PC-3 (cell line): ENCODE measurements around the gene PCNT.

Experiments used
- CTCF ChIP-seq: fragments of 300-600 bp; sonication (generic); conservative IDR thresholded peaks from 2 replicates; pipeline ENCODE4 v1.5.1; 2017; ENCODE audit warnings: antibody characterized with exemption, low read depth, mild to moderate bottlenecking, low read length
- EZH2 ChIP-seq: fragments of 300-600 bp; sonication (generic); IDR thresholded peaks from one replicate; pipeline ENCODE4 v1.6.1; 2017; ENCODE audit warnings: antibody characterized with exemption, mild to moderate bottlenecking, low read length; ENCODE audit not compliant: unreplicated experiment

DNA sequence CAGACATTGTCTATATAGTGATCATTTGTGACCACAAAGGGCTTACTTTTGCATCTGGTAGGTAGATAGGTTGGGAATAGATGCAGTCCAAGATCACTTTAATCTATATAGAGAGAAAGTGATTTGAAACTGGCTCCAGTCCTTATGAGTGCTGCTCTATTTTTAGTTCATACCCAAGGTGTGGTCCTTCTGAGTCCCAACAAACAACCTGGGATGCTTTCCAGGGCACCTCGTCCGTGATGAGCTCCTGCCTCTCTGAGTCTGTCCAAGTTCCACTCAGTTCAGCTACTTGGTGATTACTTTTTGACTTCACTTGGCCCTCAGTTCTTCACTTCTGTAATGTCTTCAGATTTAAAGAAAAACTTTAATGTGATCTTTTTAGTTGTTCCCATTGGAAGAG lies 155.0 kb downstream of the PCNT start:
- no peak for TF ChIP-seq EZH2
- TF ChIP-seq CTCF: no peak
